Neural progenitor cell (in vitro differentiated cells): ENCODE data around the gene STAT3. TPM values are rescaled to one million over a fixed set of nuclear protein-coding genes. Genes with fewer than 3 reads are reported as not detected.

ENCODE experiments used
- DNase-seq: peaks from one replicate; pipeline ENCODE4 v3.0.0-alpha.2; 2016; ENCODE audit warnings: low spot score
- H2AFZ ChIP-seq: fragments of 200-600 bp; sonication (generic); replicated peaks from 2 replicates; pipeline ENCODE4 v1.6.1; 2016; ENCODE audit warnings: antibody characterized with exemption
- H3F3A ChIP-seq: fragments of 200-600 bp; sonication (generic); 2 replicates; pipeline ENCODE4 v1.6.1; 2016; ENCODE audit warnings: antibody characterized with exemption, low read depth
- H3K27ac ChIP-seq: fragments of 200-600 bp; sonication (generic); 2 replicates; pipeline ENCODE4 v1.5.1; 2016; ENCODE audit warnings: mild to moderate bottlenecking
- H3K27me3 ChIP-seq: fragments of 200-600 bp; sonication (generic); 2 replicates; pipeline ENCODE4 v1.6.1; 2016; ENCODE audit warnings: mild to moderate bottlenecking, moderate library complexity
- H3K36me3 ChIP-seq: fragments of 200-600 bp; sonication (generic); 2 replicates; pipeline ENCODE4 v1.5.1; 2016
- H3K4me1 ChIP-seq: fragments of 200-600 bp; sonication (generic); 2 replicates; pipeline ENCODE4 v1.6.1; 2016; ENCODE audit warnings: mixed run types
- H3K4me2 ChIP-seq: fragments of 200-600 bp; sonication (generic); 2 replicates; pipeline ENCODE4 v1.6.1; 2016
- H3K4me3 ChIP-seq: fragments of 200-600 bp; sonication (generic); 2 replicates; pipeline ENCODE4 v1.5.1; 2016
- H3K79me2 ChIP-seq: fragments of 200-600 bp; sonication (generic); 2 replicates; pipeline ENCODE4 v1.6.1; 2016; ENCODE audit warnings: low read depth
- H3K9ac ChIP-seq: fragments of 200-600 bp; sonication (generic); 2 replicates; pipeline ENCODE4 v1.6.1; 2016
- H3K9me3 ChIP-seq: fragments of 200-600 bp; sonication (generic); 2 replicates; pipeline ENCODE4 v1.5.1; 2016; ENCODE audit warnings: low read depth
- H4K20me1 ChIP-seq: fragments of 200-600 bp; sonication (generic); 2 replicates; pipeline ENCODE4 v1.6.1; 2016; ENCODE audit warnings: low read depth
- H3K27ac Mint-ChIP-seq: 3 replicates; pipeline ENCODE4 v1.8.0; 2021; ENCODE audit warnings: mixed read lengths
- H3K27me3 Mint-ChIP-seq: 2 replicates; pipeline ENCODE4 v1.8.0; 2022; ENCODE audit warnings: low read depth, mild to moderate bottlenecking, inconsistent platforms, moderate library complexity, mixed read lengths; ENCODE audit not compliant: insufficient read depth
- H3K36me3 Mint-ChIP-seq: 3 replicates; pipeline ENCODE4 v1.8.0; 2021; ENCODE audit warnings: mixed read lengths
- H3K4me1 Mint-ChIP-seq: 3 replicates; pipeline ENCODE4 v1.8.0; 2021; ENCODE audit warnings: mixed read lengths
- H3K4me3 Mint-ChIP-seq: 3 replicates; pipeline ENCODE4 v1.8.0; 2021; ENCODE audit warnings: mild to moderate bottlenecking, moderate library complexity, mixed read lengths
- H3K9me3 Mint-ChIP-seq: 3 replicates; pipeline ENCODE4 v1.8.0; 2020; ENCODE audit warnings: mixed read lengths
- EZH2 ChIP-seq: fragments of 200-600 bp; sonication (generic); IDR thresholded peaks from 2 replicates; pipeline ENCODE4 v1.6.1; 2017; ENCODE audit warnings: antibody characterized with exemption, mild to moderate bottlenecking, moderate library complexity
- EZH2phosphoT487 ChIP-seq: fragments of 200-600 bp; sonication (generic); IDR thresholded peaks from 2 replicates; pipeline ENCODE4 v1.6.1; 2017; ENCODE audit warnings: antibody characterized with exemption
- total RNA-seq: library from RNA; depleted of rRNA; stranded (reverse); fragments of >200 nt; gene quantifications from 2 replicates; pipeline ENCODE4 v1.2.3, GENCODE V29; 2015; ENCODE audit warnings: low replicate concordance
- TF ChIP-seq, protein P1 (sequence below): fragments of 200-600 bp; sonication (generic); IDR thresholded peaks from 2 replicates; pipeline ENCODE4 v1.5.1; 2017; ENCODE audit warnings: antibody characterized with exemption, mild to moderate bottlenecking

STAT3 gene
- total RNA-seq, 1 donor from 2014 or later: 54.9 TPM

DNA sequence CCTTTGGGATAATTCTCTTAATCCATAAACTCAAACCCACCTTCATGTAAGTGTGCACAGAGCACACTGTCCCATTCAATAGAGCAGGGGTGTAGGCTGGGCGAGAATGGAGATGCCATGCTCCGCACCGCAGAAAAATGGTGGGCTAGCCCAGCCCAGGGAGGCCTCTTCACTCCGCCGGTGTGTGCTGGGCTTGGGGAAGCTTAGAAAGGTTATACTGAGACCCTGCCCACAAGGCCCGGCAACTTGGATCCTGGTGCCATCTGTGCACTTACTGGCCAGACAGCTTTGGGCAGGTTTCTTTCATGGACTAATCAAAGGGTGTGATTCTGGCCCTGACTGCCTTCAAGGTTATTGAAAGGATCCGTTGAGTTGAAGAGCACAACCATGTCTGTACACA, 103.7 kb downstream of the STAT3 start:
- H3K27me3 Mint-ChIP-seq: peaks cover 21% of the 10 kb centered on the region
- H3F3A ChIP-seq: peaks cover 10% of the 10 kb centered on the region
- TF ChIP-seq, protein P1, sequence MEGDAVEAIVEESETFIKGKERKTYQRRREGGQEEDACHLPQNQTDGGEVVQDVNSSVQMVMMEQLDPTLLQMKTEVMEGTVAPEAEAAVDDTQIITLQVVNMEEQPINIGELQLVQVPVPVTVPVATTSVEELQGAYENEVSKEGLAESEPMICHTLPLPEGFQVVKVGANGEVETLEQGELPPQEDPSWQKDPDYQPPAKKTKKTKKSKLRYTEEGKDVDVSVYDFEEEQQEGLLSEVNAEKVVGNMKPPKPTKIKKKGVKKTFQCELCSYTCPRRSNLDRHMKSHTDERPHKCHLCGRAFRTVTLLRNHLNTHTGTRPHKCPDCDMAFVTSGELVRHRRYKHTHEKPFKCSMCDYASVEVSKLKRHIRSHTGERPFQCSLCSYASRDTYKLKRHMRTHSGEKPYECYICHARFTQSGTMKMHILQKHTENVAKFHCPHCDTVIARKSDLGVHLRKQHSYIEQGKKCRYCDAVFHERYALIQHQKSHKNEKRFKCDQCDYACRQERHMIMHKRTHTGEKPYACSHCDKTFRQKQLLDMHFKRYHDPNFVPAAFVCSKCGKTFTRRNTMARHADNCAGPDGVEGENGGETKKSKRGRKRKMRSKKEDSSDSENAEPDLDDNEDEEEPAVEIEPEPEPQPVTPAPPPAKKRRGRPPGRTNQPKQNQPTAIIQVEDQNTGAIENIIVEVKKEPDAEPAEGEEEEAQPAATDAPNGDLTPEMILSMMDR: no peak
- TF ChIP-seq EZH2 (no peak), EZH2phosphoT487 (no peak)
- no peak overlapping the region for H3K27ac ChIP-seq
- H2AFZ ChIP-seq: no peak overlapping the region
- no peak overlapping the region for H3K9ac ChIP-seq
- H3K9me3 Mint-ChIP-seq: peaks cover 2% of the 10 kb centered on the region
- no peak overlapping the region for H3K4me2 ChIP-seq
- peaks cover 17% of the 10 kb centered on the region for H3K4me1 ChIP-seq
- H3K36me3 Mint-ChIP-seq: no peaks in the 10 kb centered on the region
- H3K4me3 Mint-ChIP-seq: no peak overlapping the region
- no peak overlapping the region for H3K4me3 ChIP-seq
- no peaks in the 10 kb centered on the region for H4K20me1 ChIP-seq
- no peaks in the 10 kb centered on the region for H3K79me2 ChIP-seq
- H3K27me3 ChIP-seq: peaks cover 30% of the 10 kb centered on the region
- no peak overlapping the region for H3K27ac Mint-ChIP-seq
- no peak for DNase-seq
- no peaks in the 10 kb centered on the region for H3K36me3 ChIP-seq
- H3K9me3 ChIP-seq: no peaks in the 10 kb centered on the region
- peaks cover 27% of the 10 kb centered on the region for H3K4me1 Mint-ChIP-seq

DNA sequence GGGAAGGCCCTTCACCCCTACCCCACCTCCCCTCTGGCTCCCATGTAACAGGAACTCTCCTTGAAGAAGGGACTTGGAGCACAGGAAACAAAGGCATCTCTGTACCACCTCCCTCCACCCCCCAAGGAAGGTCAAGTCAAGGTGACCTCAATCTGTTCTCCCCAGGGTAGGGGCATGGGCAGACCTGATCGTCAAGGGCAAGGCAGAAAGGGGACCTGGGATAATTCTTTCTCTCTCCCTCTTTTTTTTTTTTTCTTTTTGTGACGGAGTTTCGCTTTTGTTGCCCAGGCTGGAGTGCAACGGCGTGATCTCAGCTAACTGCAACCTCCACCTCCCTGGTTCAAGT, 104.2 kb downstream of the STAT3 start:
- H3K27ac Mint-ChIP-seq: no peak overlapping the region
- Histone ChIP-seq H3K79me2 (no peaks in the 10 kb centered on the region), H3K4me2 (no peak overlapping the region), H3K27ac (no peak overlapping the region), H2AFZ (no peak overlapping the region), H3K9me3 (no peaks in the 10 kb centered on the region), H4K20me1 (no peaks in the 10 kb centered on the region), H3K36me3 (no peaks in the 10 kb centered on the region), H3K27me3 (peaks cover 24% of the 10 kb centered on the region), H3F3A (peaks cover 8% of the 10 kb centered on the region), H3K9ac (no peak overlapping the region), H3K4me3 (no peak overlapping the region), H3K4me1 (peaks cover 17% of the 10 kb centered on the region)
- H3K4me1 Mint-ChIP-seq: peaks cover 27% of the 10 kb centered on the region
- peaks cover 2% of the 10 kb centered on the region for H3K9me3 Mint-ChIP-seq
- peaks cover 19% of the 10 kb centered on the region for H3K27me3 Mint-ChIP-seq
- no peak for DNase-seq
- no peak overlapping the region for H3K4me3 Mint-ChIP-seq
- no peaks in the 10 kb centered on the region for H3K36me3 Mint-ChIP-seq
- no peak for TF ChIP-seq EZH2phosphoT487
- no peak for TF ChIP-seq EZH2
- TF ChIP-seq, protein P1: no peak

DNA sequence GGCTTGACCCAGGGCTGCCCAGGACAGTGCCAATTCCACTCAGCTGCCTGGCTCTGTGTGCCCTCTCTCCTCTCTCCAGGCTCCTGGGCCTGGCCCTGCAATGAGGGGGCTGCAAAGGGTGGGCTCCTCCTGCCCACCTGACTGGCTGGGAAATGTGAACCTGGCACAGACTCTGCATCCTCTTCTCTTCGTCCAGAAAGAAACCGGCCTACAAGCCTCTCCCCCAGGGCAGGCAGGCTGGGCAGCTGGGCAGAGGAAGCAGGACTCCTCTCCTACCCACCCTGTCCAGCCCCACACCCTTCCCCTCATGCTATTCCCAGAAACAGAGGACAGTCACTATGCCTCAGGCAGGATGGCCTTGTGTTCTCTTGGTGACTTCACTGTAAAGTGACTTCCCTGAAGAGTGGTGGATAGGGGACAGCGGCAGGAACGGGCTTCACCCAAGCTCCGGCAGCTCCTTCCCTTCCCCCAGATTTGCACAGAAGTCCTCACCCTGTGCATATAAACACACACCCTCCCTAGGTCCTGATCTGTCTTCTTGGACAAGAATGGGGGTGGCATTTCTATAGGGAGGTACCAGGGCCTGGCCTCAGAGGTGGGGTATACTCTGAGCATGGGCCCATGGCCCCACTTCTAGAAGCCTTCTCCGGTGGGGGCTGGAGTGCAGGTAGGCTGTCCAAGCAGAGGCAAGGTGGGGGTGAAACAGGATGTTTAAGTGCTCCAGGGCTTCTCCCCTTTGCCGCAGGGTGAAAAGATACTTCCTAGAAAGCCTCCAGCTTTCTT, 104.8 kb downstream of the STAT3 start:
- H4K20me1 ChIP-seq: no peaks in the 10 kb centered on the region
- H3K4me1 Mint-ChIP-seq: peaks cover 27% of the 10 kb centered on the region
- no peak for TF ChIP-seq EZH2
- H3K4me3 ChIP-seq: no peak overlapping the region
- H3K79me2 ChIP-seq: no peaks in the 10 kb centered on the region
- H3K27me3 Mint-ChIP-seq: peaks cover 19% of the 10 kb centered on the region
- no peak overlapping the region for H3K27ac ChIP-seq
- peaks cover 2% of the 10 kb centered on the region for H3K9me3 Mint-ChIP-seq
- no peaks in the 10 kb centered on the region for H3K9me3 ChIP-seq
- no peak overlapping the region for H3K9ac ChIP-seq
- no peak overlapping the region for H3K27ac Mint-ChIP-seq
- peaks cover 5% of the 10 kb centered on the region for H3F3A ChIP-seq
- no peak overlapping the region for H3K4me3 Mint-ChIP-seq
- H3K4me1 ChIP-seq: peaks cover 17% of the 10 kb centered on the region
- H2AFZ ChIP-seq: no peak overlapping the region
- H3K27me3 ChIP-seq: peaks cover 19% of the 10 kb centered on the region
- no peak for DNase-seq
- no peaks in the 10 kb centered on the region for H3K36me3 Mint-ChIP-seq
- H3K4me2 ChIP-seq: no peak overlapping the region
- H3K36me3 ChIP-seq: no peaks in the 10 kb centered on the region

DNA sequence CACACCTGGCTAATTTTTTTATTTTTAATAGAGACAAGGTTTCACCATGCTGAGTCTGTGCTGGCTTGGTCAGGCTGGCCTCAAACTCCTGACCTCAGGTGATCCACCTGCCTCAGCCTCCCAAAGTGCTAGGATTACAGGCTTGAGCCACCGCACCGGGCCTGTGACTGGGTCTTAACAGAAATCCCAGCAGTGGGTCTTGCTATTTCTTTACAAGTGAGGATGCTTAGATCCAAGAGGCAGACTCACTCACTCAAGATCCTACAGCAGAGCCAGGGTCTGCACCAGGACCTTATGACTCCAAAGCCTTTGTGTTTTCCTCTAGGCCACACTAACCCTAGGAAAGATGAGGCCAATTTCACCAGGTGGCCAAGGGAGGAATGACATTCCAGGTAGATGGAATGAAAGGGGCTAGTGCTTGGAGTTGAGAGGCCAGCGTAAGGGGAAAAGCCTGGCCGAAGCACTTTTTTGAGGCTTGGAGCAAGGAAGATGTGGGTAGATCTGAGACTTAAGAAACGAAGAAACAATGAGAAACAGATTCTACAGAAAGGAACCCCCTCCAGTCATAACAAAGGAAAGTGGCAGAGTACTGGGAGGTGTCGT, 105.7 kb downstream of the STAT3 start:
- H3K27ac ChIP-seq: no peak overlapping the region
- DNase-seq: no peak
- no peak overlapping the region for H3K4me2 ChIP-seq
- no peaks in the 10 kb centered on the region for H3K9me3 Mint-ChIP-seq
- peaks cover 26% of the 10 kb centered on the region for H3K4me1 Mint-ChIP-seq
- H3K27me3 Mint-ChIP-seq: peaks cover 19% of the 10 kb centered on the region
- no peak overlapping the region for H2AFZ ChIP-seq
- no peak overlapping the region for H3K4me3 ChIP-seq
- no peaks in the 10 kb centered on the region for H3K36me3 ChIP-seq
- peak overlapping the region; percentile 78 for H3K27ac Mint-ChIP-seq
- no peaks in the 10 kb centered on the region for H3K9me3 ChIP-seq
- no peaks in the 10 kb centered on the region for H3K79me2 ChIP-seq
- H3K27me3 ChIP-seq: peaks cover 10% of the 10 kb centered on the region
- H3K4me1 ChIP-seq: peaks cover 17% of the 10 kb centered on the region
- TF ChIP-seq, protein P1: no peak
- TF ChIP-seq EZH2: no peak
- no peak for TF ChIP-seq EZH2phosphoT487
- H4K20me1 ChIP-seq: no peaks in the 10 kb centered on the region
- H3K36me3 Mint-ChIP-seq: no peaks in the 10 kb centered on the region
- H3F3A ChIP-seq: peaks cover 7% of the 10 kb centered on the region
- no peak overlapping the region for H3K4me3 Mint-ChIP-seq
- no peak overlapping the region for H3K9ac ChIP-seq
